Measurements from ENCODE around the gene INHA. TPM values are rescaled to one million over a fixed set of nuclear protein-coding genes. Genes with fewer than 3 reads are reported as not detected.
A peak's percentile ranks its signal among the peaks of the same experiment; 100 is the strongest.

INHA gene
- total RNA-seq, 1 donor from 2014 or later, result not detected

- ChIA-PET POLR2A (no interaction called here), CTCF (interaction anchor here (1.0 to 1.6 kb wide), 3 partner anchors 15 to 141 kb away, joined by 3 to 5 read pairs (median 5); no protein-coding TSS in a partner anchor)
Observed at GRCh38 chr2:219544567-219544966, 27.5 kb upstream of the INHA start.

GRCh38 chr2:219545295-219545942, 26.7 kb upstream of the INHA start:
- intact Hi-C loops (cut with micrococcal nuclease), result no loop called here
- H3K27me3 Mint-ChIP-seq, result peaks cover 47% of the 10 kb centered on the region
- peak overlapping the region; percentile 2 for H3K4me3 Mint-ChIP-seq
- H3K36me3 Mint-ChIP-seq (ENCODE audit: low read depth), result no peaks in the 10 kb centered on the region
- CTCF ChIA-PET, result interaction anchor here (1.0 kb wide), 1 partner anchor 142 kb away, joined by 3 read pairs; no protein-coding TSS in a partner anchor
- DNase-seq (no peak), ATAC-seq (ENCODE audit: low read depth) (no peak)
- no peak overlapping the region for H3K27ac Mint-ChIP-seq
- POLR2A ChIA-PET, result interaction anchor here (0.6 kb wide), 1 partner anchor 46 kb away, joined by 4 read pairs; no protein-coding TSS in a partner anchor
- no peak for TF ChIP-seq CTCF (IDR thresholded peaks at IDR 0.05)
- no peaks in the 10 kb centered on the region for H3K9me3 Mint-ChIP-seq
- H3K4me1 Mint-ChIP-seq, result peaks cover 22% of the 10 kb centered on the region

More at GRCh38 chr2:219544567-219544966, 27.5 kb upstream of the INHA start:
- H3K4me1 Mint-ChIP-seq, result peaks cover 22% of the 10 kb centered on the region
- intact Hi-C loops (cut with micrococcal nuclease), result loop anchor here (5.0 kb wide), 3 partner anchors 267 to 832 kb away; partner anchors contain the start of genes DNAJB2, TTLL4, TUBA4A and TUBA4B
- no peak overlapping the region for H3K27ac Mint-ChIP-seq
- DNase-seq, result no peak
- ATAC-seq (ENCODE audit: low read depth), result no peak
- no peaks in the 10 kb centered on the region for H3K9me3 Mint-ChIP-seq
- H3K36me3 Mint-ChIP-seq (ENCODE audit: low read depth), result no peaks in the 10 kb centered on the region
- H3K4me3 Mint-ChIP-seq, result peak overlapping the region; percentile 78
- H3K27me3 Mint-ChIP-seq, result peaks cover 44% of the 10 kb centered on the region
- TF ChIP-seq CTCF (IDR thresholded peaks at IDR 0.05), result no peak

GRCh38 chr2:219545943-219546352, 26.2 kb upstream of the INHA start:
- Mint-ChIP-seq H3K27ac (no peak overlapping the region), H3K9me3 (no peaks in the 10 kb centered on the region), H3K4me3 (no peak overlapping the region), H3K27me3 (peaks cover 48% of the 10 kb centered on the region), H3K4me1 (peaks cover 22% of the 10 kb centered on the region), H3K36me3 (ENCODE audit: low read depth) (no peaks in the 10 kb centered on the region)
- ChIA-PET CTCF (no interaction called here), POLR2A (no interaction called here)
- ATAC-seq (ENCODE audit: low read depth) (no peak), DNase-seq (no peak)
- intact Hi-C loops (cut with micrococcal nuclease), result no loop called here
- TF ChIP-seq CTCF (IDR thresholded peaks at IDR 0.05), result no peak

- ChIA-PET CTCF (no interaction called here), POLR2A (interaction anchor here (0.5 kb wide), 1 partner anchor 345 kb away, joined by 7 read pairs; no protein-coding TSS in a partner anchor)
- H3K4me1 Mint-ChIP-seq, result peaks cover 16% of the 10 kb centered on the region
- H3K9me3 Mint-ChIP-seq, result no peaks in the 10 kb centered on the region
- H3K27me3 Mint-ChIP-seq, result peaks cover 53% of the 10 kb centered on the region
- no peak overlapping the region for H3K27ac Mint-ChIP-seq
- no peak for TF ChIP-seq CTCF (IDR thresholded peaks at IDR 0.05)
- H3K36me3 Mint-ChIP-seq (ENCODE audit: low read depth), result no peaks in the 10 kb centered on the region
- no peak overlapping the region for H3K4me3 Mint-ChIP-seq
- intact Hi-C loops (cut with micrococcal nuclease), result no loop called here
- ATAC-seq (ENCODE audit: low read depth) (no peak), DNase-seq (no peak)
Observed at GRCh38 chr2:219547621-219548020, 24.5 kb upstream of the INHA start.

GRCh38 chr2:219548990-219549389, 23.1 kb upstream of the INHA start:
- ChIA-PET CTCF (no interaction called here), POLR2A (no interaction called here)
- no peak for DNase-seq
- Mint-ChIP-seq H3K4me1 (peaks cover 16% of the 10 kb centered on the region), H3K27me3 (peaks cover 62% of the 10 kb centered on the region), H3K36me3 (ENCODE audit: low read depth) (no peaks in the 10 kb centered on the region), H3K4me3 (no peak overlapping the region), H3K9me3 (no peaks in the 10 kb centered on the region), H3K27ac (no peak overlapping the region)
- intact Hi-C loops (cut with micrococcal nuclease), result no loop called here
- no peak for ATAC-seq (ENCODE audit: low read depth)
- no peak for TF ChIP-seq CTCF (IDR thresholded peaks at IDR 0.05)

Measured in activated B cell treated with CpG ODN at 0.5 μM for 24 hours (primary cell).